ENCODE measurements around the gene TMEM119.
"Not testable (repeated sequence)": the region's sequence is repeated elsewhere in the genome, so short reads cannot be mapped to it uniquely, and the experiment has no call there.

Gene TMEM119

GRCh38 chr12:108602976-108603704 is 5.3 kb upstream of the TMEM119 start:
- in situ Hi-C loops (cut with MboI; ENCODE audit: low sequenced_read_pairs): no loop called here

GRCh38 chr12:108602209-108602705 is 4.4 kb upstream of the TMEM119 start:
- in situ Hi-C loops (cut with MboI; ENCODE audit: low sequenced_read_pairs): no loop called here

GRCh38 chr12:108600702-108601007 is 2.8 kb upstream of the TMEM119 start:
- in situ Hi-C loops (cut with MboI; ENCODE audit: low sequenced_read_pairs): no loop called here

GRCh38 chr12:108599948-108600701 is 2.2 kb upstream of the TMEM119 start:
- in situ Hi-C loops (cut with MboI; ENCODE audit: low sequenced_read_pairs): no loop called here

- in situ Hi-C loops (cut with MboI; ENCODE audit: low sequenced_read_pairs): no loop called here
Measured at GRCh38 chr12:108599541-108599940, 1.7 kb upstream of the TMEM119 start.

- in situ Hi-C loops (cut with MboI; ENCODE audit: low sequenced_read_pairs): no loop called here
Measured at GRCh38 chr12:108598553-108599250, 818 bp upstream of the TMEM119 start.

- in situ Hi-C loops (cut with MboI; ENCODE audit: low sequenced_read_pairs): no loop called here
Measured at GRCh38 chr12:108596854-108597558, 878 bp downstream of the TMEM119 start.

- in situ Hi-C loops (cut with MboI; ENCODE audit: low sequenced_read_pairs): no loop called here
Measured at GRCh38 chr12:108595711-108596647, 1.9 kb downstream of the TMEM119 start.

- in situ Hi-C loops (cut with MboI; ENCODE audit: low sequenced_read_pairs): no loop called here
Measured at GRCh38 chr12:108594960-108595710, 2.7 kb downstream of the TMEM119 start.

GRCh38 chr12:108594323-108594903 is 3.5 kb downstream of the TMEM119 start:
- in situ Hi-C loops (cut with MboI; ENCODE audit: low sequenced_read_pairs): no loop called here

- in situ Hi-C loops (cut with MboI; ENCODE audit: low sequenced_read_pairs): no loop called here
Measured at GRCh38 chr12:108592033-108592909, 5.6 kb downstream of the TMEM119 start.

- in situ Hi-C loops (cut with MboI; ENCODE audit: low sequenced_read_pairs): no loop called here
Measured at GRCh38 chr12:108591267-108591980, 6.5 kb downstream of the TMEM119 start.

GRCh38 chr12:108590463-108590862 is 7.4 kb downstream of the TMEM119 start:
- in situ Hi-C loops (cut with MboI; ENCODE audit: low sequenced_read_pairs): not testable (repeated sequence)

GRCh38 chr12:108589840-108590229 is 8.0 kb downstream of the TMEM119 start:
- in situ Hi-C loops (cut with MboI; ENCODE audit: low sequenced_read_pairs): no loop called here

GRCh38 chr12:108589028-108589839 is 8.7 kb downstream of the TMEM119 start:
- in situ Hi-C loops (cut with MboI; ENCODE audit: low sequenced_read_pairs): no loop called here

GRCh38 chr12:108587826-108588225 is 10.1 kb downstream of the TMEM119 start:
- in situ Hi-C loops (cut with MboI; ENCODE audit: low sequenced_read_pairs): no loop called here

All from HL-60/S4 treated with retinoic acid at 250 ng/mL for 4 days and 3 days (cell line).